ENCODE measurements around the gene RNASE4.

DNA sequence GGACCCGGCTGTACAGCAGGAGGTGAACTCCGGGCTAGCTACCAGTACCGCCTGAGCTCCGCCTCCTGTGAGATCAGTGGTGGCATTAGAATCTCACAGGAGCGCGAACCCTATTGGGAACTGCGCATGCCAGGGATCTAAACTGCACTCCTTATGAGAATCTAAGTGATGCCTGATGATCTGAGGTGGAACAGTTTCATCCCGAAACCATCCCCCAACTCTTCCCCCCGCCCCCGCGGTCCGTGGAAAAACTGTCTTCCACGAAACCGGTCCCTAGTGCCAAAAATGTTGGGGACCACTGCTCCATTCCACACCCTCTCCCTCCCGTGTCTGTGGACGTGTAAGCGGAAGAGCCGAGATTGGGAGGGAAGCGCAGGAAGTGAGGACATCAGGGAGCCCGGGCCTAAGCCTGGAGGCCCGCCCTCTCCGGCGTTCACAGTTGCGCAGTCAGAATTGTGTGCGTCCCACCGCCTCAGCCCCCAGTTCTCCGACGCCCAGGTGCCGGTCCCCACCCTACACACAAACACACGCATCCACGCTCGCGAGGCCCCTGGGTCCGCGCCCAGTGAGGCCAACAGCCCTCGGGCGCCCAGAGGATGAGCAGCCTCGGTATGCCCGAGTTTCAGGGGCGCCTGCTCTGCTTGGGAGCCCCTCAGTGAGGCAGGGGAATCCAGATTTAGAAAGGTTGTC lies 1.8 kb upstream of the RNASE4 start:
- TF ChIP-seq, protein P1, sequence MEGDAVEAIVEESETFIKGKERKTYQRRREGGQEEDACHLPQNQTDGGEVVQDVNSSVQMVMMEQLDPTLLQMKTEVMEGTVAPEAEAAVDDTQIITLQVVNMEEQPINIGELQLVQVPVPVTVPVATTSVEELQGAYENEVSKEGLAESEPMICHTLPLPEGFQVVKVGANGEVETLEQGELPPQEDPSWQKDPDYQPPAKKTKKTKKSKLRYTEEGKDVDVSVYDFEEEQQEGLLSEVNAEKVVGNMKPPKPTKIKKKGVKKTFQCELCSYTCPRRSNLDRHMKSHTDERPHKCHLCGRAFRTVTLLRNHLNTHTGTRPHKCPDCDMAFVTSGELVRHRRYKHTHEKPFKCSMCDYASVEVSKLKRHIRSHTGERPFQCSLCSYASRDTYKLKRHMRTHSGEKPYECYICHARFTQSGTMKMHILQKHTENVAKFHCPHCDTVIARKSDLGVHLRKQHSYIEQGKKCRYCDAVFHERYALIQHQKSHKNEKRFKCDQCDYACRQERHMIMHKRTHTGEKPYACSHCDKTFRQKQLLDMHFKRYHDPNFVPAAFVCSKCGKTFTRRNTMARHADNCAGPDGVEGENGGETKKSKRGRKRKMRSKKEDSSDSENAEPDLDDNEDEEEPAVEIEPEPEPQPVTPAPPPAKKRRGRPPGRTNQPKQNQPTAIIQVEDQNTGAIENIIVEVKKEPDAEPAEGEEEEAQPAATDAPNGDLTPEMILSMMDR (IDR thresholded peaks at IDR 0.05 in 8 of 11, conservative IDR thresholded peaks at IDR 0.05 in 3 of 11) = peak in 2 of 11 experiments; percentile 11 to 13
- peak in 2 of 3 donors; percentile 78 to 84 for TF ChIP-seq POLR2A (IDR thresholded peaks at IDR 0.05)
- TF ChIP-seq POLR2AphosphoS5 (IDR thresholded peaks at IDR 0.05) = peak; percentile 94 to 98 (median 96)
